ENCODE data around the gene GMDS.

DNA sequence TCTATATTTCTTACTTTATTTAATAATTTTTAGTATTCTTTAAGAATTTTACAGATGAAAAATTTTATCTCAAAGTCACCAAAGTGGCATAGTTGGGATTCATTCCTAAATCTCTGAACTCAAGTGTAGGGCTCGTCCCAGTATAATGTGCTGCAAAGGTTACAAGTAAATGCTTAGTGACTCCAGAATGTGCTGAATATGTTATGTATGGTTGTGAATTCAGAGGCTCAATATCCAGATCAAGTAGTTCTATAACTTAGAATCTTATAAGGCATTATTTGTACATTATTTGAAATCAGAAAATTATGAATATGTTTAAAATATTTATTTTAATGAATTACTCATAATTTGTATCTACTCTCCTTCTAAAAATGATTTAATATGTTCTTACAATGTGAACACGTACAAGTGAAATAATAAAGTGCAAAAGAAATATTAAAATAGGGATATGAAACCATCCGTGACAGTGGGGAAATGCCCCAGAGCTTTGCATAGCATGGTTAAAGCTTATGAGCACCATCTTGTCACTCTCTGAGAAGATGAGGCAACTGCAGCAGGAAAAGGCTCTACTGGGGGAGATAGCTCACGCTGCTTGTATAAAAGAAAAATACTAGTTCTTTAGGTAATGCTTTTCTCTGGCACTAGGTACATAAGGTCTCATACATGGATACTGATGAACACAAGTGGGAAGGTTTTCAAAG is 376.7 kb downstream of the GMDS start:
- TF ChIP-seq, protein P1, sequence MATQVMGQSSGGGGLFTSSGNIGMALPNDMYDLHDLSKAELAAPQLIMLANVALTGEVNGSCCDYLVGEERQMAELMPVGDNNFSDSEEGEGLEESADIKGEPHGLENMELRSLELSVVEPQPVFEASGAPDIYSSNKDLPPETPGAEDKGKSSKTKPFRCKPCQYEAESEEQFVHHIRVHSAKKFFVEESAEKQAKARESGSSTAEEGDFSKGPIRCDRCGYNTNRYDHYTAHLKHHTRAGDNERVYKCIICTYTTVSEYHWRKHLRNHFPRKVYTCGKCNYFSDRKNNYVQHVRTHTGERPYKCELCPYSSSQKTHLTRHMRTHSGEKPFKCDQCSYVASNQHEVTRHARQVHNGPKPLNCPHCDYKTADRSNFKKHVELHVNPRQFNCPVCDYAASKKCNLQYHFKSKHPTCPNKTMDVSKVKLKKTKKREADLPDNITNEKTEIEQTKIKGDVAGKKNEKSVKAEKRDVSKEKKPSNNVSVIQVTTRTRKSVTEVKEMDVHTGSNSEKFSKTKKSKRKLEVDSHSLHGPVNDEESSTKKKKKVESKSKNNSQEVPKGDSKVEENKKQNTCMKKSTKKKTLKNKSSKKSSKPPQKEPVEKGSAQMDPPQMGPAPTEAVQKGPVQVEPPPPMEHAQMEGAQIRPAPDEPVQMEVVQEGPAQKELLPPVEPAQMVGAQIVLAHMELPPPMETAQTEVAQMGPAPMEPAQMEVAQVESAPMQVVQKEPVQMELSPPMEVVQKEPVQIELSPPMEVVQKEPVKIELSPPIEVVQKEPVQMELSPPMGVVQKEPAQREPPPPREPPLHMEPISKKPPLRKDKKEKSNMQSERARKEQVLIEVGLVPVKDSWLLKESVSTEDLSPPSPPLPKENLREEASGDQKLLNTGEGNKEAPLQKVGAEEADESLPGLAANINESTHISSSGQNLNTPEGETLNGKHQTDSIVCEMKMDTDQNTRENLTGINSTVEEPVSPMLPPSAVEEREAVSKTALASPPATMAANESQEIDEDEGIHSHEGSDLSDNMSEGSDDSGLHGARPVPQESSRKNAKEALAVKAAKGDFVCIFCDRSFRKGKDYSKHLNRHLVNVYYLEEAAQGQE (IDR thresholded peaks at IDR 0.05; ENCODE audit: borderline replicate concordance in 1 of 2, low read depth in 1 of 2, low read length in 2 of 2) = no peak
- TF ChIP-seq HOXA5 (CRISPR knock-in tag; IDR thresholded peaks at IDR 0.05) (no peak), ARHGAP35 (CRISPR knock-in tag; IDR thresholded peaks at IDR 0.05; ENCODE audit: borderline replicate concordance) (no peak), U2AF2 (IDR thresholded peaks at IDR 0.05; ENCODE audit: low read depth, low read length) (no peak), SP4 (CRISPR knock-in tag; IDR thresholded peaks at IDR 0.05) (no peak), NFE2L2 (IDR thresholded peaks at IDR 0.05; ENCODE audit: low read length) (no peak)
- TF ChIP-seq, protein P2, sequence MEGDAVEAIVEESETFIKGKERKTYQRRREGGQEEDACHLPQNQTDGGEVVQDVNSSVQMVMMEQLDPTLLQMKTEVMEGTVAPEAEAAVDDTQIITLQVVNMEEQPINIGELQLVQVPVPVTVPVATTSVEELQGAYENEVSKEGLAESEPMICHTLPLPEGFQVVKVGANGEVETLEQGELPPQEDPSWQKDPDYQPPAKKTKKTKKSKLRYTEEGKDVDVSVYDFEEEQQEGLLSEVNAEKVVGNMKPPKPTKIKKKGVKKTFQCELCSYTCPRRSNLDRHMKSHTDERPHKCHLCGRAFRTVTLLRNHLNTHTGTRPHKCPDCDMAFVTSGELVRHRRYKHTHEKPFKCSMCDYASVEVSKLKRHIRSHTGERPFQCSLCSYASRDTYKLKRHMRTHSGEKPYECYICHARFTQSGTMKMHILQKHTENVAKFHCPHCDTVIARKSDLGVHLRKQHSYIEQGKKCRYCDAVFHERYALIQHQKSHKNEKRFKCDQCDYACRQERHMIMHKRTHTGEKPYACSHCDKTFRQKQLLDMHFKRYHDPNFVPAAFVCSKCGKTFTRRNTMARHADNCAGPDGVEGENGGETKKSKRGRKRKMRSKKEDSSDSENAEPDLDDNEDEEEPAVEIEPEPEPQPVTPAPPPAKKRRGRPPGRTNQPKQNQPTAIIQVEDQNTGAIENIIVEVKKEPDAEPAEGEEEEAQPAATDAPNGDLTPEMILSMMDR (CRISPR knock-in tag; IDR thresholded peaks at IDR 0.05) = no peak
- TF ChIP-seq, protein P3, sequence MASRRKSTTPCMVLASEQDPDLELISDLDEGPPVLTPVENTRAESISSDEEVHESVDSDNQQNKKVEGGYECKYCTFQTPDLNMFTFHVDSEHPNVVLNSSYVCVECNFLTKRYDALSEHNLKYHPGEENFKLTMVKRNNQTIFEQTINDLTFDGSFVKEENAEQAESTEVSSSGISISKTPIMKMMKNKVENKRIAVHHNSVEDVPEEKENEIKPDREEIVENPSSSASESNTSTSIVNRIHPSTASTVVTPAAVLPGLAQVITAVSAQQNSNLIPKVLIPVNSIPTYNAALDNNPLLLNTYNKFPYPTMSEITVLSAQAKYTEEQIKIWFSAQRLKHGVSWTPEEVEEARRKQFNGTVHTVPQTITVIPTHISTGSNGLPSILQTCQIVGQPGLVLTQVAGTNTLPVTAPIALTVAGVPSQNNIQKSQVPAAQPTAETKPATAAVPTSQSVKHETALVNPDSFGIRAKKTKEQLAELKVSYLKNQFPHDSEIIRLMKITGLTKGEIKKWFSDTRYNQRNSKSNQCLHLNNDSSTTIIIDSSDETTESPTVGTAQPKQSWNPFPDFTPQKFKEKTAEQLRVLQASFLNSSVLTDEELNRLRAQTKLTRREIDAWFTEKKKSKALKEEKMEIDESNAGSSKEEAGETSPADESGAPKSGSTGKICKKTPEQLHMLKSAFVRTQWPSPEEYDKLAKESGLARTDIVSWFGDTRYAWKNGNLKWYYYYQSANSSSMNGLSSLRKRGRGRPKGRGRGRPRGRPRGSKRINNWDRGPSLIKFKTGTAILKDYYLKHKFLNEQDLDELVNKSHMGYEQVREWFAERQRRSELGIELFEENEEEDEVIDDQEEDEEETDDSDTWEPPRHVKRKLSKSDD (CRISPR knock-in tag; IDR thresholded peaks at IDR 0.05; ENCODE audit: low read depth) = no peak
